ENCODE measurements around the gene NFX1.

- no peak for TF ChIP-seq FOXP2 (optimal IDR thresholded peaks at IDR 0.05; ENCODE audit: borderline replicate concordance, extremely low read depth, extremely low read length, insufficient read depth)
- TF ChIP-seq POLR2AphosphoS5 (IDR thresholded peaks at IDR 0.05; ENCODE audit: low read depth, low read length) = no peak
- TF ChIP-seq SIN3A (IDR thresholded peaks at IDR 0.05; ENCODE audit: borderline replicate concordance, insufficient read depth, low read length) = no peak
Observed at GRCh38 chr9:33320230-33320567, 29.9 kb downstream of the NFX1 start.

All from PFSK-1 (cell line).